ENCODE measurements around the gene CREB3L2.

- TF ChIP-seq CTCF (IDR thresholded peaks at IDR 0.05) (no peak), POLR2A (IDR thresholded peaks at IDR 0.05) (no peak)
These were observed 45.3 kb downstream of the CREB3L2 start for GRCh38 chr7:137956591-137956990.

All from adrenal gland (tissue), 5 donors.